ENCODE data around the gene KRTAP4-1.

DNA sequence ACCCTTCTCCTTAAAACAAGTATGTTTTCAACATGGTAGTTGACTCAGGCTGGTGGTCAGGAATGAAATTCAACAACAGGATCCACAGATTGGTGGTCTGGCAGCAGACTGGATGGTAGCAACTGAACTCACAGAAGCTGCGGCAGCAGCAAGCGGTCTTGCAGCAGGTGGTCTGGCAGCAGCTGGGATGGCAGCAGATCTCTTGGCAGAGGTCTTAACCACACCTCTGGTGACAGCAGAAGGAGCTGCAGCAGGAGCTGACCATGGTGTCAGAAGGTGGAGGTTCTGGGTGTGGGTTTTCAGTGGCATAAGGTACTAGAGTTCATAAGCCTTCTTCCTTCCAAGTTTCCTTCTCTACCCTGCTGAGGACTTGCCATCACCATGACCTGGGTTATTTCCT is 2.2 kb upstream of the KRTAP4-1 start:
- no peak for TF ChIP-seq CTCF (IDR thresholded peaks at IDR 0.05)
- TF ChIP-seq POLR2AphosphoS5 (IDR thresholded peaks at IDR 0.05; ENCODE audit: insufficient read depth in 1 of 2, low read depth in 1 of 2): no peak
- no peak for TF ChIP-seq POLR2A (IDR thresholded peaks at IDR 0.05)
